ENCODE measurements around the gene TEC. TPM values are rescaled to one million over a fixed set of nuclear protein-coding genes. Genes with fewer than 3 reads are reported as not detected.

The TEC gene
- total RNA-seq, 1 donor from 2014 or later: 2.7 TPM

GRCh38 chr4:48100256-48100655, 169.4 kb downstream of the TEC start:
- Mint-ChIP-seq H3K4me1 (peaks cover 12% of the 10 kb centered on the region), H3K36me3 (ENCODE audit: low read depth) (peaks cover 36% of the 10 kb centered on the region), H3K9me3 (no peaks in the 10 kb centered on the region), H3K4me3 (no peak overlapping the region), H3K27ac (no peak overlapping the region), H3K27me3 (no peaks in the 10 kb centered on the region)
- no peak for DNase-seq
- intact Hi-C loops (cut with micrococcal nuclease): no loop called here

GRCh38 chr4:48095441-48095840, 174.2 kb downstream of the TEC start:
- Mint-ChIP-seq H3K27me3 (no peaks in the 10 kb centered on the region), H3K27ac (no peak overlapping the region), H3K4me3 (no peak overlapping the region), H3K9me3 (no peaks in the 10 kb centered on the region), H3K4me1 (peaks cover 4% of the 10 kb centered on the region), H3K36me3 (ENCODE audit: low read depth) (peaks cover 39% of the 10 kb centered on the region)
- intact Hi-C loops (cut with micrococcal nuclease): no loop called here
- no peak for DNase-seq

DNA sequence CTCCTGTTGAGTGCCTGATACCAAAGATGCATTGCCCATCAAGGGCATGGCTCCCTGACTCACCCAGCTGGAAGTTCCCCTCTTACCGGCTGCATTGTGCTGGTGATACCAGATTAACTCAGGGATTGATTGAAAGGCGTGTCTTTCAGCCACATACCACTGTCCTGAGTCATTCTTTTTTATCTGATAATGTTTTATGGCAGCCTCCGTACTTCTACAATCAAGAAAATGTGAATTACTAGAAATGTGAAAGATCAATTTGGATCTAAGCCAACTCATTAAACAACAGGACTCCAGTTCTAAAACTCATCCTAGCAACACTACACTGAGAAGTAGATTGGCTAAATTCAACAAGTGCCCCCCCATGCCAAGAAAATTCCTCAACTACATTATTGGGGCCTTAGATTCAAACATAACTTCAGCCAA, 175.6 kb downstream of the TEC start:
- Mint-ChIP-seq H3K4me3 (no peak overlapping the region), H3K27ac (no peak overlapping the region), H3K27me3 (no peaks in the 10 kb centered on the region), H3K4me1 (peaks cover 4% of the 10 kb centered on the region), H3K36me3 (ENCODE audit: low read depth) (peaks cover 32% of the 10 kb centered on the region), H3K9me3 (no peaks in the 10 kb centered on the region)
- no peak for DNase-seq
- intact Hi-C loops (cut with micrococcal nuclease): no loop called here

GRCh38 chr4:48090621-48091020, 179.0 kb downstream of the TEC start:
- Mint-ChIP-seq H3K4me3 (no peak overlapping the region), H3K4me1 (peaks cover 4% of the 10 kb centered on the region), H3K27me3 (no peaks in the 10 kb centered on the region), H3K9me3 (no peaks in the 10 kb centered on the region), H3K36me3 (ENCODE audit: low read depth) (peaks cover 35% of the 10 kb centered on the region), H3K27ac (no peak overlapping the region)
- no peak for DNase-seq
- intact Hi-C loops (cut with micrococcal nuclease): no loop called here

DNA sequence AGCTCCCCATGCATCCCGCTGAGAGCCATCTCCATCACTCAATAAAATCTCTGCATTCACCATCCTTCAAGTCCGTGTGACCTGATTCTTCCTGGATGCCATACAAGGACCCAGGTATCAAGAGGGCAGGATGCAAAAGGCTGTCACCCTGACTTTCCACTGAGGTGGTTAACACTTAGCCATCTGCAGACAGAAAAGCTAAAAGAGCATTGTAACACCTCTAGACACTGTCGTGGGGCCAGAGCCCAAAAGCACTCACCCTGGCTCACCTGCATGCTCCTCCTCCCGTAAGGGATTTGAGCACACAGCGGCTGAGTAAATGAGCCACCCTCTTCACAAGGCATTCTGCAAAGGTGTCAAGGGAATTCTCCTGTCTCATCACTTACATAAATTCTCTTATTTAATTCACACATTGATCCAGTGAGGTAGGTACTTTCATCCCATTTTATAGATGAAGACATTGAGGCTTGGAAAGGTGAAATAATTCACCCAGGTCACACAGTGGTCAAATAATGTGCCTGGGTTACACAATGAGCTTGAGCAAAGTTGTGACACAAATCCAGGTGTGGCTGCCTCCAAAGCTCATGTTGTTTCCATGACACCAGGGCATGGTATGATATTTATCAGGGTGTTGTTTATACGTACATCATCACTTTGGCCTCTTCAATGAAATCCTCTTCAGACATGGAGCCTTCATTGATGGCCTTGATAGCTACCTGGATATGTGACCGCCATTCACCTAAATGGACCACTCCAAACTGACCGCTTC, 183.6 kb downstream of the TEC start:
- DNase-seq: no peak
- Mint-ChIP-seq H3K27me3 (no peaks in the 10 kb centered on the region), H3K36me3 (ENCODE audit: low read depth) (peaks cover 47% of the 10 kb centered on the region), H3K9me3 (no peaks in the 10 kb centered on the region), H3K4me3 (no peak overlapping the region), H3K4me1 (peaks cover 1% of the 10 kb centered on the region), H3K27ac (peak overlapping the region; percentile 24)
- intact Hi-C loops (cut with micrococcal nuclease): loop anchor here (1.0 to 5.0 kb wide), 4 partner anchors 39 to 419 kb away; no protein-coding TSS in a partner anchor

Other genes with a start within 250 kb of the TEC start
- 7.6 and 8.0 TPM in 2 replicates for gene TXK, start 135.6 kb downstream of the TEC start, total RNA-seq
- 77.6 and 80.2 TPM in 2 replicates for gene SLAIN2, start 71.7 kb upstream of the TEC start, total RNA-seq
- not detected in 2 replicates for gene SLC10A4, start 213.5 kb upstream of the TEC start, total RNA-seq
- not detected in 2 replicates for gene ZAR1, start 220.4 kb upstream of the TEC start, total RNA-seq

Measured in activated CD4-positive, alpha-beta T cell treated with anti-CD3 and anti-CD28 coated beads, Interleukin-2, amount 10 ng/mL, durations not matched to agents 24 days and 14 days (primary cell).